SK-N-SH treated with all-trans-retinoic acid at 6 μM for 48 hours (cell line): ENCODE measurements around the gene MCCD1.

Experiments
- ATAC-seq: fragments of 200-7000 bp; cut with Tn5 transposase; 3 replicates; pipeline ENCODE4 v1.9.1; 2020; ENCODE audit warnings: mild to moderate bottlenecking, moderate library complexity
- ARNTL ChIP-seq: fragments of 450-650 bp; formaldehyde crosslinking; IDR thresholded peaks from 2 replicates; pipeline ENCODE4 v1.5.0; 2020; ENCODE audit warnings: low read depth, mild to moderate bottlenecking, moderate library complexity, borderline replicate concordance
- BACH2 ChIP-seq: fragments of 250-450 bp; sonication (Bioruptor Pico); IDR thresholded peaks from 2 replicates; pipeline ENCODE4 v1.9.0; 2021; ENCODE audit warnings: mild to moderate bottlenecking, borderline replicate concordance
- CSDC2 ChIP-seq: fragments of 250-450 bp; sonication (Bioruptor Pico); IDR thresholded peaks from 2 replicates; pipeline ENCODE4 v1.5.0; 2020; ENCODE audit warnings: mild to moderate bottlenecking, moderate library complexity
- ESRRG ChIP-seq: fragments of 250-450 bp; sonication (Bioruptor Pico); IDR thresholded peaks from 2 replicates; pipeline ENCODE4 v1.6.1; 2021; ENCODE audit warnings: mild to moderate bottlenecking
- GLIS3 ChIP-seq: fragments of 250-450 bp; sonication (Bioruptor Pico); IDR thresholded peaks from 2 replicates; pipeline ENCODE4 v1.5.0; 2020; ENCODE audit warnings: mild to moderate bottlenecking, moderate library complexity
- ISL1 ChIP-seq: fragments of 250-450 bp; sonication (Bioruptor Pico); IDR thresholded peaks from 2 replicates; pipeline ENCODE4 v2.1.2; 2022; ENCODE audit warnings: mild to moderate bottlenecking, moderate library complexity
- OSR1 ChIP-seq: fragments of 250-450 bp; sonication (Bioruptor Pico); IDR thresholded peaks from 2 replicates; pipeline ENCODE4 v1.8.0; 2022; ENCODE audit warnings: moderate library complexity, mild to moderate bottlenecking, inconsistent platforms
- PPARA ChIP-seq: fragments of 250-450 bp; sonication (Bioruptor Pico); IDR thresholded peaks from 2 replicates; pipeline ENCODE4 v1.5.0; 2020; ENCODE audit warnings: mild to moderate bottlenecking, borderline replicate concordance
- RARB ChIP-seq: fragments of 250-450 bp; sonication (Bioruptor Pico); IDR thresholded peaks from 2 replicates; pipeline ENCODE4 v1.8.0; 2021; ENCODE audit warnings: mild to moderate bottlenecking, moderate library complexity
- TCF4 ChIP-seq: fragments of 250-450 bp; sonication (Bioruptor Pico); IDR thresholded peaks from 2 replicates; pipeline ENCODE4 v1.8.0; 2021; ENCODE audit warnings: mild to moderate bottlenecking, moderate library complexity, borderline replicate concordance
- TOX ChIP-seq: fragments of 250-450 bp; sonication (Bioruptor Pico); IDR thresholded peaks from 2 replicates; pipeline ENCODE4 v1.8.0; 2021; ENCODE audit warnings: mild to moderate bottlenecking, moderate library complexity, borderline replicate concordance
- ZC3H10 ChIP-seq: fragments of 250-450 bp; sonication (Bioruptor Pico); IDR thresholded peaks from 2 replicates; pipeline ENCODE4 v1.5.1; 2021; ENCODE audit warnings: mild to moderate bottlenecking, moderate library complexity
- ZFP30 ChIP-seq: fragments of 450-650 bp; formaldehyde crosslinking; IDR thresholded peaks from 2 replicates; pipeline ENCODE4 v1.5.0; 2022; ENCODE audit warnings: mild to moderate bottlenecking, moderate library complexity
- ZNF565 ChIP-seq: fragments of 450-650 bp; formaldehyde crosslinking; conservative IDR thresholded peaks from 2 replicates; pipeline ENCODE4 v1.5.0; 2020; ENCODE audit warnings: low read depth, mild to moderate bottlenecking, moderate library complexity
- ZNF70 ChIP-seq: fragments of 450-650 bp; formaldehyde crosslinking; IDR thresholded peaks from 2 replicates; pipeline ENCODE4 v1.5.0; 2020; ENCODE audit warnings: mild to moderate bottlenecking, moderate library complexity
- ZNF8 ChIP-seq: fragments of 450-650 bp; formaldehyde crosslinking; IDR thresholded peaks from 2 replicates; pipeline ENCODE4 v1.5.0; 2020; ENCODE audit warnings: mild to moderate bottlenecking, moderate library complexity
- TF ChIP-seq, protein P1 (sequence below): fragments of 250-450 bp; sonication (Bioruptor Pico); IDR thresholded peaks from 2 replicates; pipeline ENCODE4 v1.5.1; 2020; ENCODE audit warnings: low read depth, mild to moderate bottlenecking, moderate library complexity
- TF ChIP-seq, protein P2 (sequence below): fragments of 250-450 bp; sonication (Bioruptor Pico); IDR thresholded peaks from 2 replicates; pipeline ENCODE4 v1.5.0; 2020; ENCODE audit warnings: mild to moderate bottlenecking, moderate library complexity
- TF ChIP-seq, protein P3 (sequence below): fragments of 250-450 bp; sonication (Bioruptor Pico); IDR thresholded peaks from 2 replicates; pipeline ENCODE4 v1.5.1; 2021; ENCODE audit warnings: mild to moderate bottlenecking, moderate library complexity

The MCCD1 gene

DNA sequence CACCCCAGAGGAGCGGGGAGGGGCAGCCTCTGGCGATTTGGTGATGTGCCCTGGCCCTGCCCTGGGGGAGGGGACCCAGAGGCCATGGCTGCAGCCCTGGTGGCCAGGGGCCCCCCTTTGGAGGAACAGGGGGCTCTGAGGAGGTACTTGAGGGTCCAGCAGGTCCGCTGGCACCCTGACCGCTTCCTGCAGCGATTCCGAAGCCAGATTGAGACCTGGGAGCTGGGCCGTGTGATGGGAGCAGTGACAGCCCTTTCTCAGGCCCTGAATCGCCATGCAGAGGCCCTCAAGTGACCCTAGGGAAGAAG lies 29.5 kb downstream of the MCCD1 start:
- ATAC-seq, result no peak
- TF ChIP-seq ZNF70 (CRISPR knock-in tag), result no peak
- TF ChIP-seq TCF4 (CRISPR knock-in tag), result no peak
- TF ChIP-seq GLIS3 (CRISPR knock-in tag), result no peak
- TF ChIP-seq PPARA (CRISPR knock-in tag), result no peak
- no peak for TF ChIP-seq OSR1 (CRISPR knock-in tag)
- TF ChIP-seq BACH2, result no peak
- no peak for TF ChIP-seq ZNF565 (CRISPR knock-in tag)
- no peak for TF ChIP-seq ZNF8 (CRISPR knock-in tag)
- no peak for TF ChIP-seq RARB (CRISPR knock-in tag)

DNA sequence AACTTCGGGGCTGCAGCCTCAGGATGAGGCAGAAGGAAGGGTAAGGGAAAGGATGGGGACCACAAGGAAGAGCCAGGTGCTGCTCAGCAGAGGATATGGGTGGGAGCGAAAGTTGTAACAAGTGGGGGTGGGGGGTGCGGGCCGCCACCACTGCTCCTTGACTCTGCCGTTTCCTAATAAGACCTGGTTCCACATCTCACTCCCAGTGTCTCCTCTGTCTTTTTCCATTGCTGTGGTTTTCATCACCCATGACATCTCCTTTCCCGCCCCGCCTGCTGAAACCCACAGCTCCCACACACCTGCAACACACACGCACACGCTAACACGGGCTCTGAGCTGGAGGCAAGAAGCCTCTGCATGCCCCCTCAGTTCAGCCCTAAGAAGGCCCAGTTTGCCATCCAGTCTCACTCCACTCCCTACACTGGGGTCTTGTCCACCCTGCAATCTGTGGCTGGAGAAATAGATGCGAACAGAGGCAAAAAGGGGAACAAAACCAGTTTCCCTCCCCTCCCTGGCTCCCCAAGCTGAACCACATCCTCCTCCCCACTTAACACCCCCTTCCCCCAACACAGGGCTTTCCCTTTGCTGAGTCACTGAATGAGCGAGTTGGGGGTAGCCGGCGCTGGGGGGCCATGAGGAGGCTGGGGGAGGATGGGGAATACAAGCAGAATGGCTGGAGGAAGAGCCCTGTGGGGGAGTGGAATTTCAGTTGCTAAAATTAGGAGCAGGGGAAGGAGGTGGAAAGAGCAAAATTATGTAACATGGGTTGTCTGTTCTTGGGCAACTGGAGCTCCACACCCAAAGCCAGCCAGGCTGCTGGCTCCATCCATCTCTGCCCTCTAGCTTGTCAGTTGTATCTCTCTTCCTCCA lies 30.1 kb downstream of the MCCD1 start:
- ATAC-seq, result no peak
- no peak for TF ChIP-seq ZNF565 (CRISPR knock-in tag)
- no peak for TF ChIP-seq CSDC2 (CRISPR knock-in tag)
- TF ChIP-seq ZFP30 (CRISPR knock-in tag), result no peak
- no peak for TF ChIP-seq ESRRG (CRISPR knock-in tag)
- no peak for TF ChIP-seq ISL1 (CRISPR knock-in tag)
- no peak for TF ChIP-seq ZC3H10 (CRISPR knock-in tag)
- TF ChIP-seq, protein P1, sequence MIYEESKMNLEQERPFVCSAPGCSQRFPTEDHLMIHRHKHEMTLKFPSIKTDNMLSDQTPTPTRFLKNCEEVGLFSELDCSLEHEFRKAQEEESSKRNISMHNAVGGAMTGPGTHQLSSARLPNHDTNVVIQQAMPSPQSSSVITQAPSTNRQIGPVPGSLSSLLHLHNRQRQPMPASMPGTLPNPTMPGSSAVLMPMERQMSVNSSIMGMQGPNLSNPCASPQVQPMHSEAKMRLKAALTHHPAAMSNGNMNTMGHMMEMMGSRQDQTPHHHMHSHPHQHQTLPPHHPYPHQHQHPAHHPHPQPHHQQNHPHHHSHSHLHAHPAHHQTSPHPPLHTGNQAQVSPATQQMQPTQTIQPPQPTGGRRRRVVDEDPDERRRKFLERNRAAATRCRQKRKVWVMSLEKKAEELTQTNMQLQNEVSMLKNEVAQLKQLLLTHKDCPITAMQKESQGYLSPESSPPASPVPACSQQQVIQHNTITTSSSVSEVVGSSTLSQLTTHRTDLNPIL (CRISPR knock-in tag), result no peak
- TF ChIP-seq, protein P2, sequence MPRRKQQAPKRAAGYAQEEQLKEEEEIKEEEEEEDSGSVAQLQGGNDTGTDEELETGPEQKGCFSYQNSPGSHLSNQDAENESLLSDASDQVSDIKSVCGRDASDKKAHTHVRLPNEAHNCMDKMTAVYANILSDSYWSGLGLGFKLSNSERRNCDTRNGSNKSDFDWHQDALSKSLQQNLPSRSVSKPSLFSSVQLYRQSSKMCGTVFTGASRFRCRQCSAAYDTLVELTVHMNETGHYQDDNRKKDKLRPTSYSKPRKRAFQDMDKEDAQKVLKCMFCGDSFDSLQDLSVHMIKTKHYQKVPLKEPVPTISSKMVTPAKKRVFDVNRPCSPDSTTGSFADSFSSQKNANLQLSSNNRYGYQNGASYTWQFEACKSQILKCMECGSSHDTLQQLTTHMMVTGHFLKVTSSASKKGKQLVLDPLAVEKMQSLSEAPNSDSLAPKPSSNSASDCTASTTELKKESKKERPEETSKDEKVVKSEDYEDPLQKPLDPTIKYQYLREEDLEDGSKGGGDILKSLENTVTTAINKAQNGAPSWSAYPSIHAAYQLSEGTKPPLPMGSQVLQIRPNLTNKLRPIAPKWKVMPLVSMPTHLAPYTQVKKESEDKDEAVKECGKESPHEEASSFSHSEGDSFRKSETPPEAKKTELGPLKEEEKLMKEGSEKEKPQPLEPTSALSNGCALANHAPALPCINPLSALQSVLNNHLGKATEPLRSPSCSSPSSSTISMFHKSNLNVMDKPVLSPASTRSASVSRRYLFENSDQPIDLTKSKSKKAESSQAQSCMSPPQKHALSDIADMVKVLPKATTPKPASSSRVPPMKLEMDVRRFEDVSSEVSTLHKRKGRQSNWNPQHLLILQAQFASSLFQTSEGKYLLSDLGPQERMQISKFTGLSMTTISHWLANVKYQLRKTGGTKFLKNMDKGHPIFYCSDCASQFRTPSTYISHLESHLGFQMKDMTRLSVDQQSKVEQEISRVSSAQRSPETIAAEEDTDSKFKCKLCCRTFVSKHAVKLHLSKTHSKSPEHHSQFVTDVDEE (CRISPR knock-in tag), result no peak
- no peak for TF ChIP-seq GLIS3 (CRISPR knock-in tag)
- TF ChIP-seq TOX (CRISPR knock-in tag), result no peak
- no peak for TF ChIP-seq ARNTL (CRISPR knock-in tag)
- no peak for TF ChIP-seq TCF4 (CRISPR knock-in tag)
- TF ChIP-seq ZNF8 (CRISPR knock-in tag), result no peak
- TF ChIP-seq, protein P3, sequence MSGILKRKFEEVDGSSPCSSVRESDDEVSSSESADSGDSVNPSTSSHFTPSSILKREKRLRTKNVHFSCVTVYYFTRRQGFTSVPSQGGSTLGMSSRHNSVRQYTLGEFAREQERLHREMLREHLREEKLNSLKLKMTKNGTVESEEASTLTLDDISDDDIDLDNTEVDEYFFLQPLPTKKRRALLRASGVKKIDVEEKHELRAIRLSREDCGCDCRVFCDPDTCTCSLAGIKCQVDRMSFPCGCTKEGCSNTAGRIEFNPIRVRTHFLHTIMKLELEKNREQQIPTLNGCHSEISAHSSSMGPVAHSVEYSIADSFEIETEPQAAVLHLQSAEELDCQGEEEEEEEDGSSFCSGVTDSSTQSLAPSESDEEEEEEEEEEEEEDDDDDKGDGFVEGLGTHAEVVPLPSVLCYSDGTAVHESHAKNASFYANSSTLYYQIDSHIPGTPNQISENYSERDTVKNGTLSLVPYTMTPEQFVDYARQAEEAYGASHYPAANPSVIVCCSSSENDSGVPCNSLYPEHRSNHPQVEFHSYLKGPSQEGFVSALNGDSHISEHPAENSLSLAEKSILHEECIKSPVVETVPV (CRISPR knock-in tag), result no peak

DNA sequence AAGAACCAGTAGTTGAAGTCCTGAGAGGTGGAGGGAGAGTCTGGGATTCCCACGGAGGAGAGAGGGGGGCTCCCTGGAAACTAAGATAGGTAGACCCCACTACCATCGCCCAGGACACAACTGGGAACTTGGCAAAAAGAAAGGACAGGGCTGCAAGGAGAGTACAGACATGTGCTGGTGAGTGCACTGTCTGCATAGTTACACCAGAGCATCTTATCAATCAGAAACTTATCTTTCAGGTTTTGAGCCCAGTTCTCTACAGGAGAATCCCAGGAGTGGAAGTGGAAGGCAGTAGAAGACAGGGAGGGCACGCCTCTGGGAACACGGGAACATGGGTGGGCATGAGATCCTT lies 30.8 kb downstream of the MCCD1 start:
- peak; percentile 3; the same call in 1 of the 3 replicates for ATAC-seq
- TF ChIP-seq CSDC2 (CRISPR knock-in tag), result no peak
- TF ChIP-seq, protein P2 (CRISPR knock-in tag), result no peak
- TF ChIP-seq, protein P1 (CRISPR knock-in tag), result no peak
- no peak for TF ChIP-seq ZC3H10 (CRISPR knock-in tag)
